Prostate gland (tissue), 2 donors: Measurements from ENCODE around the gene CAPN11.

Experiments used
- CTCF ChIP-seq, 4 experiments: fragments of 200-600 bp in 2 of 4; fragments of 450-650 bp in 2 of 4; sonication (generic) in 2 of 4; IDR thresholded peaks; 1 replicate in 3 of 4; 2 replicates in 1 of 4; pipeline ENCODE4 v1.5.1; 2016 to 2019; ENCODE audit warnings: antibody characterized with exemption in 4 of 4, mild to moderate bottlenecking in 2 of 4, moderate library complexity in 2 of 4
- POLR2AphosphoS5 ChIP-seq: sonication (generic); formaldehyde crosslinking; IDR thresholded peaks from one replicate; pipeline ENCODE4 v1.6.1; 2017; ENCODE audit warnings: antibody characterized with exemption

- no peak for TF ChIP-seq CTCF (IDR thresholded peaks at IDR 0.05)
- no peak for TF ChIP-seq POLR2AphosphoS5
Measured at GRCh38 chr6:44177691-44178423, 19.2 kb downstream of the CAPN11 start.
